HG03139 (cell line): ENCODE measurements around the gene DKK3.

ENCODE experiments used
- ATAC-seq: cut with Tn5 transposase; IDR thresholded peaks from one replicate; pipeline ENCODE4 v1.9.1; 2021; ENCODE audit not compliant: unreplicated experiment

DKK3 gene

DNA sequence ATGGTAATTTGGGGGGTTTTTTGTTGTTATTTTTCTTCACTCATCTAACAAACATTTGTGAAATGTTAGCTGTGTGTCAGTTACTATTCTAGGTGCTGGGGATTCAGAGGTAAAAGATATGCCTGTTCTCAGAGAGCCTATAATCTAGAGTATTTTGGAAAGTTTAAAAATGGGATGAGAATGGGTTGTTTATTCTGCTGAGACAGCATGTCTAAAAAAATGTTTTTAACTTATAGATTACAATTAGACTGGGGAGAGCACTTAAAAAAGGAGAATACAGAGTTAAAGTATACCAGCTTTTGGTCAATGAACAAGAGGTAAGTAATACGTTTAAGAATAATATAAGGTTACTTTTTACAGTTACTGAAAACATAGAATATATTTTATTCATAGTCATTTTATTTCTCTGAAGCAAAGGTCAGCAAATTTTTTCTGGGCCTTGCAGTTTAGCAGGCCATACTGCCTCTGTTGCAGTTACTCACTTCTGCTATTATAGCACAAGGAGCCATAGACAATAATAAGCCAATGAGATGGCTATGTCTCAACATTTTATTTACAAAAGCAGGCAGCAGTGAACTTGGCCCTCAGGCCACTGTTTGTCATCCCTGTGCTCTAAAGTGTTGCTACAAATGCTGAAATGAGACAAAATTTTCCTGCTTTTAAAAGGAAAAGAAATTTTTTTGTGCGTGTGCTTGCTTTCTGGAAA lies 60.0 kb downstream of the DKK3 start:
- ATAC-seq, result no peak

DNA sequence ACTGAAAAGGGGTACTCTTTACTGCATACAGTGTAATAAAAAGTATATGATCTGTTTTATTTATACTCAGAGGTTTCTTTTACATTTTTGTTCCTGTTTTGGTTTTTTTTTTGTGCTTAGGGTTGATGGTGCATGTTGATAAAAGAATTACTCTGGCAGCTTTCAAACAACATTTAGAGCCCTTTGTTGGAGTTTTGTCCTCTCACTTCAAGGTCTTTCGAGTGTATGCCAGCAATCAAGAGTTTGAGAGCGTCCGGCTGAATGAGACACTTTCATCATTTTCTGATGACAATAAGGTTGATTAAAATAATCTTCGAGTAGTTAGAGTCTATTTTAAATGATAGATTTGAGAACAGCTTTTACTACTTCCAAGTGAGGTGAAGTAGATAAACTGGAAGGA lies 60.6 kb downstream of the DKK3 start:
- no peak for ATAC-seq

DNA sequence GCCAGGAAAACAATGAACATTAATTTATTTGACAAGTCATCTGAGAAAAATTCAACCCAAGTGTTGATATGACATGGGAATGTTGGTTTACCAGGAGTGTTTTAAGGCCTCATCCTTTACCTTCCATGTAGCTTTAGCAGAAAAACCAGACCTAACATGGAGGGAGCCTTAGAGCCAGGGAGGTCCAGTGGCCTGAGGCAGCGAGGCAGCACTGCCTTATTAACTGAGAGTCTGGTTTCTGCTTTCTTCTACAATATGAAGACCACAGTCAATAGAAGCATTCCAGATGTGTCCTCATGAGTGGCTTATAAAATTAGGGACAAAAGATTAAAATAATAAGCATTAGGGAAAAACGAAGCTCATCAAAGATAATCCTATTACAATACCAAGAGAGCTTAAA lies 61.5 kb downstream of the DKK3 start:
- no peak for ATAC-seq

DNA sequence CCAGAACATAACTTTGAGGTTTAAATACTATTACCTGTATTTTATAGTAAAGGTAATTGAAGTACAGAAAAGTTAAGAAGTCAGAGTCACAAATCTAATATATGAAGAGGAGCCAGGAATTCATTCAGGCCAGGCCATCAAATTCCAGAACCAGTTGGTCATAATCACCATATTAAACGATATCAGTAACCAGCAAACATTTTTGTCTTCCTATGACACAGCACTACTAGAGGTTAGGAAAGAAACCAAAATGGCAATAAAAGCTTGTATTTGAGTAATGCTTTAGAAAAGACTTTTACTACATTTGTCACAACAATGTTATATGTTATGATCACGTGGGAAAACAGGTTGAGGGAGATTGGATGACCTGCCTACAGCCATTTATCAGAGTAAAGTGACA lies 62.2 kb downstream of the DKK3 start:
- no peak for ATAC-seq

DNA sequence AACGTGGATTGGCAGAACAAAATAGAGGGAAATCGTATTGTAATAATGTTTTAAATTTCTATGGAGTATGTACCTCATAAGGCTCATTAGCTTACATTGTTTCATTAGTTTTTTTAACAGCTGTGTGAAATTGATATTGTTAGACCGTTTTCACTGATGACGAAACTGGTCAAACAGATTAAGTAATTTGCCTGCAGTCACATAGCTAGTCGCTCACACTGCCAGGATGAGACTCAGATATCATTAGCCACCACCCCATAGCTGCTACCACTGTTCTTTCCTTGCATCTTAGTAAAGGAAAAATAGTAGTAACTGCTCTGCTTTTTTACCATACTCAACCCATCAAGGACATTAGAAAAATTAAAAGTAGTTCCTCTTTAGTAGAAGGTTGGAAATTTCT lies 64.0 kb downstream of the DKK3 start:
- ATAC-seq, result no peak

DNA sequence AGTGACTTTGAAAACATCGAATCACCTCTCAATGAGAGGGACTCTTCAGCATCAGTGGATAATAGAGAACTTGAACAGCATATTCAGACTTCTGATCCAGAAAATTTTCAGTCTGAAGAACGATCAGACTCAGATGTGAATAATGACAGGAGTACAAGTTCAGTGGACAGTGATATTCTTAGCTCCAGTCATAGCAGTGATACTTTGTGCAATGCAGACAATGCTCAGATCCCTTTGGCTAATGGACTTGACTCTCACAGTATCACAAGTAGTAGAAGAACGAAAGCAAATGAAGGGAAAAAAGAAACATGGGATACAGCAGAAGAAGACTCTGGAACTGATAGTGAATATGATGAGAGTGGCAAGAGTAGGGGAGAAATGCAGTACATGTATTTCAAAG lies 65.8 kb downstream of the DKK3 start:
- ATAC-seq, result no peak

DNA sequence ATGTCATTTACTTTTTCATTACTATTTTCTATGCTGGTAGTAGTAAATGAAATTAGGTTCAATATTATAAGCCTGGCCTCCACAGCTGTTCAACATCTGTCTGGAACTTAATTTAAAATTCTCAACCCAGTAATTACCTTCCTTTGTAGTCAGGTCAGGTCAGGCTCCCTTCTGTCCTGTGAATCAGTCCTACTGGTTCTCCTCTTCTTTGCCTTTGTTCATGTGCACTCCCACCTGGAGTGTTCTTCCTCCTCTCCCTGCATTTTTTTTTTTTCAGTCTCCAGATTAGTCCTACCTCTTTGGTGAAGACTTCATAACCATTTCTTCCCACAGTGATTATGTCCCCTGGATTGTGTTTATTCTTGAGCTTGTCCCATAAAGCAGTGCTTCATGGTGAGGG lies 67.9 kb downstream of the DKK3 start:
- ATAC-seq, result no peak

DNA sequence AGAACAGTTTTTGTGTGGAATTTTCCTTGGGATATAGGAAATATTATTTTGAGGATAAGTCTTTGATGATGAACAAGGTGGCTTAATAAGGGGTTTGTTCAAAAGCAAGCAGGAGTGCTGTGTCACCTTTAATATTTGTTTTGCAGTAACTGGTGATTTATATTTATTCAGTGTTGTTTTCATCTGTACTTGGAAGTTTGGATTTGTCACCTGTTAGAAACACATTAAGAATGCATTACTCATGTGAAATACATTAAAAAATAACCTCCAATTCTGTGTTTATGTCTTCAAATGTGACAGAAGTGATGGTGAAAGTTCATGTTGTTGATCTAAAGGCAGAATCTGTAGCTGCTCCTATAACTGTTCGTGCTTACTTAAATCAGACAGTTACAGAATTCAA lies 70.5 kb downstream of the DKK3 start:
- no peak for ATAC-seq

- ATAC-seq, result no peak
Measured at GRCh38 chr11:11937433-11937832, 71.0 kb downstream of the DKK3 start.

DNA sequence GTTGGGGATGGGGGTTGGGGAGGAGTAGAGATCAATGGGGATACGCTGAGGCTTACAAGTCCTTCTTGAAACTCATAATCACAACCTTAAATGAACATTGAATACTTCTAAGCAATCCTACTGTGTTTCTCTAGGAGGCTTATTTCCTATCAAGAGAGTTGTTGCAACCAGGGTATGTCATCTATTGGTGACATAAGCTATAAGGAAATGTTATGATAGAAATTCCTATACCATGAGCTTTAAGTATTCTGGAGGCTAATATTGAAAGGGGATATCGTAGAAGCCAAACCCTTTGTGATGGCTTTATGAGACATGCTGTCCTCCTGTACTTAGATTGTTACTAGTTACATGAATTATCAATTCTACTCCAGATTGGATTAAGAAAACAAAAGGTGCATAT lies 72.9 kb downstream of the DKK3 start:
- no peak for ATAC-seq

GRCh38 chr11:11931461-11932055 lies 76.9 kb downstream of the DKK3 start:
- ATAC-seq, result no peak

GRCh38 chr11:11929920-11930319 lies 78.5 kb downstream of the DKK3 start:
- ATAC-seq, result no peak

- no peak for ATAC-seq
Measured at GRCh38 chr11:11923828-11924227, 84.6 kb downstream of the DKK3 start.

DNA sequence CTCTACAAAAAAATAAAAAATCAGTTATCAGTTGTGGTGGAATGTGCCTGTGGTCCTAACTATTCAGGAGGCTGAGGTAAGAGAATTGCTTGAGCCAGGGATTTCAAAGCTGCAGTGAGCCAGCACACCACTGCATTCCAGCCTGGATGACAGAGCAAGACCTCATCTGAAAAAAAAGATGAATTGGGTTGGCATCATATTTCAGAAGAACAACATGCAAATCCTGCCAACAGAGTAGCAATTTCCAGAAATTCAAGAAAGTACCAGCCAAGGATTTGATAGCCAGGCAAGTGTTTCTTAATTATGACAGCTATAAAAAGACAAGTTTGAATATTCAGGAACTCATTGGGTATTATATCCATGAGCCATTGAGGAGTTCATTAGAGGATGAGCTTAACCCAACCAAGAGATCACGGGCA lies 91.4 kb downstream of the DKK3 start:
- no peak for ATAC-seq

GRCh38 chr11:11915625-11916024 lies 92.8 kb downstream of the DKK3 start:
- no peak for ATAC-seq

DNA sequence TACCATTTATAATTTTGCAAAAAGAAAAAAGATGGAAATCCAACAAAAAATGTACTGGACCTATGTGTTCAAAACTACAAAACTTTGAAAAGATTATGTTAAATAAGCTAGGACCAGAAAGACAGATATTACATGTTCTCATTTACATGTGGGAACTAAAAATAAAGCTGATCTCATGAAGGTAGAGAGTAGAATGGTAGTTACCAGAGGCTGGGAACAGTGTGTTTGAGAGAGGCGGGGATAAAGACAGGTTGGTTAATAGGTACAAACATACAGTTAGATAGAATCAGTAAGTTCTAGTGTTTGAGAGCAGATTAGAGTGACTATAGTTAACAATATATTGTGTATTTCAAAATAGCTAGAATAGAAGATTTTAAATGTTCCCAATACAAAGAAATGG lies 95.0 kb downstream of the DKK3 start:
- ATAC-seq, result no peak
